Inferior parietal cortex (tissue), 1 donor: ENCODE measurements around the gene ITM2B.
A peak's percentile ranks its signal among the peaks of the same experiment; 100 is the strongest.
"Not testable (repeated sequence)": the region's sequence is repeated elsewhere in the genome, so short reads cannot be mapped to it uniquely, and the experiment has no call there.

Experiments
- DNase-seq: peaks from one replicate; pipeline ENCODE4 v3.0.0-alpha.2; 2016; ENCODE audit errors: extremely low spot score

The ITM2B gene

DNA sequence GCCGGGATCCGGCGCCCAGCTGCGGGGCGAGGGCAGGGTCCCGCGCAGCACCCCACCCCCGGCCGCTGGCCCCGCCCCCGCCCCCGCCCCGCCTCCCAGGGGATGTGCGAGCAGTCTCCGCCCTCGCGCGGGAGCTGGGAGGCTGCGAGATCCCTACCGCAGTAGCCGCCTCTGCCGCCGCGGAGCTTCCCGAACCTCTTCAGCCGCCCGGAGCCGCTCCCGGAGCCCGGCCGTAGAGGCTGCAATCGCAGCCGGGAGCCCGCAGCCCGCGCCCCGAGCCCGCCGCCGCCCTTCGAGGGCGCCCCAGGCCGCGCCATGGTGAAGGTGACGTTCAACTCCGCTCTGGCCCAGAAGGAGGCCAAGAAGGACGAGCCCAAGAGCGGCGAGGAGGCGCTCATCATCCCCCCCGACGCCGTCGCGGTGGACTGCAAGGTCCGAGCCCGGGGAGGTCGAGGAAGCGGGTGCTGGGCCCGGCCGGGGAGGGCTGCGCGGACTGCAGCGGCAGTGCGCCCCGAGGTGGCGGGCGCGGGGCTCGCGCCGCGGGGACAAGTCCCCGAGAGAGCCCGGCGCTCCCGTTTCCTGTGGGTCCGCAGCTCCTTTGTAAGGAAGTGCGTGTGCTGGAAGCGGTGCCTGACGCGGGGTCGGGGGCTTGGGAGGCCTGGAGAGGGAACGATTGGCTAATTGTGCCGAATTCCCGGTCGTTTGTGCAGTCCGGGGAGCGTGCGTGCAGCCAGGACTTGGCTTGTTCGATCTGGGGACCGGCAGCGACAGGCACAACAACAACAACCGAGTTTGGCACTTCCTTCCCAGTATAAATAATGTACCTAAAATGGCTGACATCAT is at the start of gene ITM2B:
Gene ITM2B (plus strand): TSS at position 161 of the 843 bp plus-strand sequence. CDS start 155 bp downstream, at position 316.
- peak; percentile 52 for DNase-seq

DNA sequence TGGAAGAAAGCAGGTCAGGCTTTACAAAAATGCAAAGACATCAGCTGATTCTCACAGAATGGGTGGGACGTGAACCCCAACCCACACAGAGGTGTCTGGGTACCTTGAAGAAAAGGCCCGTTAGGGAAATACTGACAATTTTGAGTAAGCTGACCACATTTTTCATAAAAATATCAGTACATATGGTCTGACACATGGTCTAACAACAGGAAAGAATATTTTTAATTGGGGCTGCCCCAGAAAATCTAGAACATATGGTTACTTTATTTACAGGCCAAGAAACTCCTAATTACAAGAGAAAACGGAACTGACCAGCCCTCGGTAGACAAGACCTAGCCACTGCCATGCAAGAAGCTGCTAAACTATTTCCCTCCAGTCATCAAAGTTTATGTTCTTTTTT is 48.7 kb upstream of the ITM2B start:
- DNase-seq = no peak

DNA sequence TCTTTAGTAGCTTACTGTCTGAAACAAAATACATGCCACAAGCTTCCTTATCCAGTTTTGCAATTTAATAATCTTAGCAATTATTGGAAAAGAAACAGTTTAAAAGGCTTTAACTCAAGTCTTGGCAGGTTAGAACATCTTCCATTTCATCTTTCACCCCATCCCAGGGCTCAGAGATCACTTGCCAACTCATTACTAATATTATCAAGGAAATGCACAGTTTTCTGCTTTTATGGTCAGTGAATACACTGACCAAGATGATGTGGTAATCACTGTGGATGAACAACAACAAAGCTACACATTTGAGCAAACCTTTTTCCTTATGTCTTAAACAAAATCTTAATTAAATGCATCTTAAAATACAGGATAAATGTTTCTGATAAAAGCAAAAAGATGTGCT is 48.0 kb upstream of the ITM2B start:
- no peak for DNase-seq

DNA sequence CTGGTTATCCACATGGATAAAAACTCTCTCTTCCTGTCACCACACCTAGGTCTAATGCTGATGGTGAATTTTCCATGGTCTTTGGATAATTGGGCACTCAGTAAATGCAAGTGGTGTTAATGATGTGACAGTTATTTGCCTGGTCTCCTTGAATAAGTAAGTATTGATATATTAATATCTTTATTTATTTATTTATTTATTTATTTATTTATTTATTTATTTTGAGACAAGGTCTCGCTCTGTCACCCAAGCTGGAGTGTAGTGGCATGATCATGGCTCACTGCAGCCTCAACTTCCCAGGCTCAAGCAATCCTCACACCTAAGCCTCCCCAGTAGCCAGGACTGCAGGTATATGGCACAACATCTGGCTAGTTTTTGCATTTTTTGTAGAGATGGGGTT is 46.3 kb upstream of the ITM2B start:
- no peak for DNase-seq

DNA sequence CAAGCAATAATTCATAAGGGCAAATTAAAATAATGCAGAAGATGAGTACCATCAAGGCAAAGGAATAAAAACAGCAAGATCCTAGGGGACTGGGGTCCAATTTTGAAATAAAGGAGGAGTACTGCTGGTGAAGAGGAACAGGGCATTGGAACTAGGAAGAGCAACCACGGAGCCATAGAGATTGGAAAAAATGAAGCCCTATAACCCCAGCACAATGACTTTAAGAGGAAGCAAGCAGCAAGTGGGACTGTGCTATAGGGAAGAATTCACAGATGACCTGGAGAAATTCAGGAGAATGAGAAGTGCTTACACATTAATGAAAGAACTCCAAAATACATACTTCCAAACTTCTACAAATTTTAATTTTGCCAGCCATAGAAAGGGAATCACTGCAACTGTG is 44.9 kb upstream of the ITM2B start:
- no peak for DNase-seq

DNA sequence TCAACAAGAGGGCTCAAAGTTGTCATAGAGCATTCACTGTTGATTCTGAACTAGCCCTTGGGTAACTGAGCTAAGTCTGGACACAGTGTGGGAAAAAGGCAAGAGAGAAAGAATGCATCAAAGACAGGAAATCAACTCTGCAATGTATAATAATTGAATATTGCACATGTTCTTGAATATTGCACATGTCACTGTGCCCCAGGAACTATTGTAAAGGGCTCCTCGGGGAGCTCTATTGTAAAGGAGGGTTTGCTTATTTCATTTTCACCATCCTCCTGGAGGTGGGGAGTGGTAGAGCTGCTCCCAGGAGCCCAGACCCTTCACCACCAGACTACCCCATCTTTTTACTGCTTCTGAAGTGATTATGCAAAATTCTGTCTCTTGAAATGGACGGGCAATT is 44.4 kb upstream of the ITM2B start:
- no peak for DNase-seq

DNA sequence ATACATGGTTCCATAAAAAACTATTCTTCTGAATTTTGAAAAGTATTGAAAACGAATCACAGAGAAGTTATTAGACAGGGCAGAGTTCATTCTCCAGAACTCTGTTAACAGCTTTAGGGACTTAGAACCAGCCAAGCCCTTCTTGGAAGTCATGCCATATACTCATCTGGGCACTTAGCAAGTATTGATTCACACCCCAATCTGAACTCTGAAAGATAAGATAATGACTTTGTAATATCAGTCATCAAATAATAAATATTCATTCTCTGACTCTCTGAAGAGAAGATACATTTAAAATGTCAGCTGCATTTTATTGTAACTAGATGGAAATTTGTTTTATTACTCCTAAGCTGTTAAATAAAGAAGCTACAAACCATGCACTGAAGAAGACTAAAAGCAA is 43.8 kb upstream of the ITM2B start:
- DNase-seq = no peak

DNA sequence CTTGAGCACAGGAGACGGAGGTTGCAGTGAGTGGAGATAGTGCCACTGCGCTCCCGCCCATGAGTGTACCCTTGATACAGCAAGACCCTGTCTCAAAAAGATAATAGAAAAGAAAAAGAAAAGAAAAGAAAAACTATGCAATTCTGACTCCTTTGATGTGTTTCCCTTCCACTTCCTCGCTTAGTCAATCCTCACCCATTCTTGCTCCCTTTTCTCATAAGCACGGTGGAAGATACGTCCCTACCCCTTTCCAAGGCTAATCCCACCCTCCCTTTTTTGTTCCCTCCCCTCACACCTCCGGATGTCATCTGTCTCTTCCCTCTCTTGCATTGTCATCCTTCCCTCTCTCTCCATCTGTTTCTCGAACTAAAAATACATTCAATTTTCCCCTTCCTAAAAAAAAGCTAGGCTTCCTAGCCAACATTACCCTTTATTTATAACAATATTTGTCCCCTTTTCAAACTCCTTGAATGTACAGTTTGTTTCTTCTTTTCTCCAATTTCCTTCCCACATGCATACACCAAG is 40.5 kb upstream of the ITM2B start:
- no peak for DNase-seq

DNA sequence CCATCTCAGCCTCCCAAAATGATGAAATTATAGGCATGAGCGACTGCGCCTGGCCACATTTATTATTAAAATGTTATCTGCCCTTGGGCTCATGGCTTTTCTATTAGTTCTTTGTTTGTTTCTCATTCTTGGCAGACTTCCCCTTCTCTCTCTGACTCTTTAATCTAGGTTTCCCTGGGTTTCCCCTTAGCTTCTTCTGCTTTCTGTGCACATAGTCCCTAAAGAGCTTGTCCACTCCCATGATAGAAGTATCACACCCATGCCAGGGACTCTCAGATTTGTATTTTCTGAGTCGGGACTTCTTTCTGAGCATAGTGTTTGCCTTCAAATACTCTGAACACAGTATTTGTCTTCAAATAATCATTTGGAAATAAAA is 38.6 kb upstream of the ITM2B start:
- no peak for DNase-seq

DNA sequence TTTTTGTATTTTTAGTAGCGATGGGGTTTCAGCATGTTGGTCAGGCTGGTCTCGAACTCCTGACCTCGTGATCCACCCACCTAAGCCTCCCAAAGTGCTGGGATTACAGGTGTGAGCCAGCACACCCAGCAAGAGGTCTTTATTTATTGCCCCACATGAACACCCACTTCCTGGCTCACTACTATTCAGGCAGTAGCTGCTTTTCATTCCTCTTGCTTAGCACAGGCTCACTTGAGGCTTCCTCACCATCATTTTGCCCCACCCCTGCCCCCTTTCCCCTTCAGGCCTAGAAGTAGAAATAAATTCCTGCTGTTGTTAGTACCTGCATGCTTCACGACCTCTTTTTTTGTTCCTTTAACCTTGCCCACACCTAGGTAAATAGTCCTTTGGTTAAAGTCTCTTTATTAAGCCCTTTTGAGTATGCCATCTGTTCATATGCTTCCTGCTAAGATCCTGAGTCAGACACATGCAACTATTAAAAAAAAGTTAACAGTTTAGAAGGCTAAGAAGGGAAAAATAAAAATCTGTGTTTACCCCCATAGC is 33.5 kb upstream of the ITM2B start:
- no peak for DNase-seq

DNA sequence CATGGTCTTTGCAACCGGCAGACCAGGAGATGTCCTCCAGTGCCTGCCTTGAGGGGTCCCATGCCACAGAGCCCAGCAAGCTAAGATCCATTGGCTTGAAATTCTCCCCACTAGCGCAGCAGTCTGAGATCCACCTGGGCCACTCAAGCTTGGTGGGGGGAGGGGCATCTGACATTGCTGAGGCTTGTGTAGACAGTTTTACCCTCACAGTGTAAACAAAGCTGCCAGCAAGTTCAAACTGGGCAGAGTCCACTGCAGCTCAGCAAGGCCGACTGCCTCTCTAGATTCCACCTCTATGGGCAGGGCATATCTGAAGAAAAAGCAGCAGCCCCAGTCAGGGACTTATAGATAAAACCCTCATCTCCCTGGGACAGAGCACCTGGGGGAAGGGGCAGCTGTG is 32.0 kb upstream of the ITM2B start:
- no peak for DNase-seq

DNA sequence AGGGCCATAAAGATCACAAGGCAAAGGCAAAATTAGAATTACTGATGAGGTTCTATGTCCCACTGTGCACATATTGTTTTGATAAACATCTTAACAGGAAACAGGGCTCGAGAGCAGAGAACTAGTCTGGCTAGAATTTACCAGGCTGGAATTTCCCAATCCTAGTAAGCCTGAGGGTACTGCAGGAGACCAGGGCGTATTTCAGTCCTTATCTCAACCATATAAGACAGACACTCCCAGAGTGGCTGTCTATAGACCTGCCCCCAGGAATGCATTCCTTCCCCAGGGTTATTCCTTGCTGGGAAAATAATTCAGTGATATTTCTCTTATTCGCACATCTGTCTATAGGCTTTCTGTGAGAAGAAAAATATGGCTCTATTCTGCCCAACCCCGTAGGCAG is 25.8 kb upstream of the ITM2B start:
- DNase-seq = not testable (repeated sequence)

DNA sequence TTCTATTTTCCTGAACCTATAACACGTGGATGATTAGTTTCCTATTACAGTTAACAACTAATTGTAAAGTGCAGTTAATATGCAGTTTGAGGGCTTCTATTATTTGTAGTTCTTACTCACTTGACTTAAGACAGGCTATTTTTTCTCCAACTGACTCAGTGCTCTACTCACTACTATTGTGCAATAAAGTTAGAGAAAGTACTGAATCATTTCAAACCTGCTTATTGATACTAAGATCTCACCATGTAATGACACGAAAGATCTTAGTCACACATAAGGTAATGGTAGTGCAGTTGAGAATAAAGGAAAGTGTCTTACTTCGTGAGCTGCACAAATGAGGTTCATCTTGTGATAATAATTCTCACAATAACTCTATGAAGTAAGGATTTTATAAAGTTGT is 22.8 kb upstream of the ITM2B start:
- DNase-seq = no peak

DNA sequence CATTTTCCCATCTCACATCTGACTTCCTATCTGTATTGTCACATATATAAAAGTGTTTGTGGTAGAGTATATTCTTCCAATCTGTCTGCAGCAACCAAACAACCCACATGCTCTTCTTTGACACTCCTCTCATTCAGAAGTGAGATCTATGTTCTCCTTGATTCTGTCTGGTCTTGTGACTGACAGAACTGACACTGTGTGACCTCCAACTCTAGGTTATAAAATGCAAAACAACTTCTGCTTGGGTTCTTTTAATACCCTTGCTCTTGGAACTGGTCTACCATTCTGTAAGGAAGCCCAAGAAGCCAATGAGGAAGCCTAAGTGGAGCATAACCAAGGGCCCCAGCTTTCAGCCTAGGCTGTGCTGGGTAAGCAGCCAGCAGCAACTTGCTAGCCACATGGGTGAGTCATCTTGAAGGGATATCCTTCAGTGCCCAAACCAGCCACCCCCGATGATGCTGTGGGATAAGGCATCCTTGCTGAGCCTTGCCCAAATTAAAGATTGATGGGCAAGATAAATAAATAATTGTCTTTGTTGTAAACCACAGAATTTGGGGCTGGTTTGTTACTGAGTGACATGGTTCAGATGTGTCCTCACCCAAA is 18.4 kb upstream of the ITM2B start:
- DNase-seq = no peak

DNA sequence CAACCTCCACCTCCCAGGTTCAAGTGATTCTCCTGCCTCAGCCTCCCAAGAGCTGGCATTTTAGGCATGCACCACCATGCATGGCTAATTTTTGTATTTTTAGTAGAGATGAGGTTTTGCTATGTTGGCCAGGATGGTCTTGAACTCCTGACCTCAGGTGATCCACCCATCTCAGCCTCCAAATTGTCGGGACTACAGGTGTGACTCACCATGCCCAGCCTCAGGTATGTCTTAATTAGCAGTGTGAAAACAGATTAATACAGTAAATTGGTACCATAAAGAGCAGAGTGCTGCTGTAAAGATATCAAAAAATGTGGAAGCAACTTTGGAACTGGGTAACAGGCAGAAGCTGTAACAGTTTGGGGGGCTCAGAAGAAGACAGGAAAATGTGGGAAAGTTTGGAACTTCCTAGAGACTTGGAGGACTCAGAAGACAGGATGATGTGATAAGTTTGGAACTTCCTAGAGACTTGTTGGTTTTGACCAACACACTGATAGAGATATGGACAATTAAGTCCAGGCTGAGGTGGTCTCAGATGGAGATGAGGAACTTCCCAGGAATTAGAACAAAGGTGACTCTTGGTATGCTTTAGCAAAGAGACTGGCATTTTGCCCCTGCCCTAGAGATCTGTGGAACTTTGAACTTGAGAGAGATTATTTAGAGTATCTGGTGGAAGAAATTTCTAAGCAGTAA is 17.3 kb upstream of the ITM2B start:
- DNase-seq = not testable (repeated sequence)

DNA sequence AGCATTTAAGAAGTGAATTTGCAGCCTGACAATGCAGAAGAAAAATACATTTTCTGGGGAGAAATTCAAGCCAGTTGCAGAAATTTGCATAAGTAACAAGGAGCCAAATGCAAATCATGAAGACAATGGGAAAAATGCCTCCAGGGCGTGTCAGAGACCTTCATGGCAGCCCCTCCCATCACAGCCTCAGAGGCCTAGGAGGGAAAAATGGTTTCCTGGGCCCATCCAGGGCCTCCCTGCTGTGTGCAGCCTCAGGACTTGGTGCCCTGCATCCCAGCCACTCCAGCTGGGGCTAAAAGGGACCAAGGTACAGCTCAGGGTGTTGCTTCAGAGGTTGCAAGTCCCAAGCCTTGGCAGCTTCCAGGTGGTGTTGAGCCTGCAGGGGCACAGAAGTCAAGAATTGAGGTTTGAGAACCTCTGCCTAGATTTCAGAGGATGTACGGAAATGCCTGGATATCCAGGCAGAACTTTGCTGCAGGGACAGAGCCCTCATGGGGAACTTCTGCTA is 16.7 kb upstream of the ITM2B start:
- no peak for DNase-seq

DNA sequence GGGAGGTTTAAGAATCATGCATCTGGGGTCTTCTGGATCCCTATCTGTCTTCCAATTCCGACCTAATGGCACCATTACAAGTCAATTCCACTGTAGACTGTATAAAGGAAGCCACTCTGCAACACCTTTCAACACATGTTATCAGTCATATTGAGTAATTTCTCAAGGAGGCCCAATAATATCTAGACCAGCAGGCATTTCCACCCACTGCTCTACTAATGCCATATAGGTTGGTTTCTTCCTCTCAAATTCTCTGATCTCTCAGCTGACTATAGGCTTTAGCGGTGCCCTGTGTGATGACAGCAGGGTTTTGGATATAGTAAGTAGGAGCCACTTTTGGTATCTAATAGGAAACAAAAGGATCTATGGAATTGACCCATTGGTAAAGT is 12.4 kb upstream of the ITM2B start:
- no peak for DNase-seq

DNA sequence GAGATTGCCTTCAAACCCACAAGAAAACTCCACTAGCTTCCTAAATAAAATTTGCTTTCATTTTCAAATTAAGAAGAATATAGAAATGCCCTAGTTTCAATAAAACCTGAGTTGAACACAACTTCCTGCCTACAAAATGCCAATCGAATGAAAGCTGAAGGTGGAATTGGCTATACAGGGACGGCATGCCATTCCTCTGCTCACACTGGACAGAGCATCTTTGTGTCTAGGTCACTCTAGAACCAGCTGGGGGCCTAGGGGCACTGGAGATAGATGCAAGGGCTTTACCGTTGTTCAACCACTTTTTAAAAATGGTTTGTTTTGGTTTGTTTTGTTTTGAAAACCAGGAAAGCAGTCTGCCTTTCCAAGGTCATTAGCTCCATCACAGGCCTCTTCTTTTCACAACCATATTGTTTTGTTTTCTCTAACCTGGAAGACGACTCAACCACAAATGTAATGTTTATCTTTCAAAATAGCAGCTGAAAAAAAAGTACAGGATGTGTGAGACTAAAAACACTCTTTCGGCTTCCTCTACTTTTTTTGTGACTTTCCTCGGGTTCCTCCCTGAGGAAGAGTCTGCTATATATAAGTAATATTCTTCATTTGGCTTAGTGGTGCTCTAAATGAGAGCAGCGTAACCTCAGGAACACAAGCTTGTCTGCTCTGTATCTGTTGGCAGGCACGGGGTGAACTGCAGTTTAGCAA is 11.9 kb upstream of the ITM2B start:
- DNase-seq = no peak

DNA sequence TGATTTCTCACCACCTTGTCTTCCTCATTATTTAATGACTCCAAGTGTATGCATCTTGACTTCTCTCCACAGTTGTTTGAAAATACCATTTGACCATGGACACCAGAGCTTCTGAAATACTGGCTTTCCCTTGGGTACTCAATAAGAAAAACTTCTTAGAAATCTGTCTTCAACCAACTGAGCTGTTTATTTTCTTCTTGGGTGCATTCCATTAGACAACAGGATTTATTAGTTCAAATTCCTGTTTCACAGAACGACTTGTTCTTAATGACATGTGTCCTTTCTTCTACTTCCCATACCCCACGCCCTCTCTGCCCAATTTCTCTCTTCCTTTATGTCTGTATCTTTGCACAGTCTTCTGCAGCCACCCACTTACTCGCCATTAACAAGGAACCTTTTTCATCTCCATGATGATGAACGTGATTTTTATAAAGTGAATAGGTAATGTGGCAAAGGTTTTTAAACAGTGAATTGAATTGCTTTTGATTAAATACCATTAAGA is 11.3 kb upstream of the ITM2B start:
- no peak for DNase-seq

DNA sequence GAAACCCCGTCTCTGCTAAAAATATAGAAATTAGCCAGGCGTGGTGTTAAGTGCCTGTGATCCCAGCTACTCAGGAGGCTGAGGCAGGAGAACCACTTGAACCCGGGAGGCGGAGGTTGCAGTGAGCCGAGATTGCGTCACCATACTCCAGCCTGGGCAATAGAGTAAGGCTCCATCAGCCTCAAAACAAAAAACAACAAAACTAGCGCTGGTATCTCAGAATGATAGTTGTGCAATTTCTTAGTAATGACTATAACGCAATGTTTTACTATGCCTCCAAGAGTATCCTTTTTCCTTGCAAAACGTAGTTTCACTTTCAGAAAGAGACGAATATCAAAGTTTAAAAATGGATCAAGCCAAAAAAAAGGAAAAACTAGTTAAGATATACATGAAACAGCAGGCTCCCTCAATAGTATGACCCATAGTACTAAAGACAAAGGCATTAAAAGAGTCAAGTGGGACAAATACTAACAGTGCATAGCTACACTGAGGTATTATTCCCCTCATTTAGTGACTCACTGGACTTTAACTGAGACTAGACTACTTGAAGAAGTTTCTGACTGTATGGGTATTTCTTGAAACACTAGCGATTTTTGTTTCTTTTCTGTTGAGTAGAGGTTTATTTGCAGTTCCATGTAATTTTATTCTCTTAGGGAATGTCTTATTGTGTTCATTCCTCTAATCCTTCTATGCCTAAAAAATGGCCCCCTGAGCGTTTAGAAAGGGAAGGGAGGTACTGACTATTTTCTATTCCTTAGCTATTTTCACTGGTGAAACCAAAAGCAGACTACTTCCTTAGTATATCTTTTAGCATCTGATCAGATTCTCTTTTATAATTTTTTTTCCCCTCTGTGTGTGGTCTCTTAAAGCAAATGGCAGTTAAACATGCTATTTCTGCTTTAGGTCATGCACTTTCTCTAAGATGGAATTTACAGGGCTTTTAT is 10.4 kb upstream of the ITM2B start:
- DNase-seq = no peak
